ENCODE results near the gene LYZ.
A peak's percentile ranks its signal among the peaks of the same experiment; 100 is the strongest.

The LYZ gene

DNA sequence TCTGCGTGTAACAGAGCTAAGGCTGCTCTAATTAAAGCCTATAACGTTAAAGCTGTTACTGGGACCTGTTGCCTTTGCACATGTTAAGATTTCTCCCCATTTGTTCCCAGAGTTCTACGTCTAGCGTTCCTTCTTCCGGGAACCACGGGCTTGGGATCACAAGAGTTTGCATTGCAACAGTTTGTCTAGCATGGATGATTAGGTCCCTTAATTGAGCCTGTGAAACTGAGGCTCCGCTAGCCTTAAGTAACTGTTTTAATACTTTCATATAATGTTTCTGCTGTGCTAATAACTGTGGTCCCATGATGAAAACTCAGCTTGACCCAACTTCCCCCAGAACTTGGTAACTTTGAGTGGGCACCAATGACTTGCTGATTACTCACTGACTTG lies 16.7 kb upstream of the LYZ start:
- H3K27ac ChIP-seq (ENCODE audit: insufficient read depth in 1 of 2, low read depth in 1 of 2, low read length in 2 of 2, poor library complexity in 1 of 2, severe bottlenecking in 2 of 2) = peak overlapping the region in 1 of 2 experiments; percentile 40
- H3K27me3 ChIP-seq (replicated peaks in 2 of 5; ENCODE audit: control insufficient read depth in 4 of 5, insufficient read depth in 5 of 5, low read length in 4 of 5) = no peaks in the 10 kb centered on the region
- H3K36me3 ChIP-seq (ENCODE audit: control insufficient read depth in 4 of 4, insufficient read depth in 4 of 4, low read length in 3 of 4) = no peaks in the 10 kb centered on the region
- no peaks in the 10 kb centered on the region for H3K9me3 ChIP-seq (ENCODE audit: control extremely low read depth in 1 of 5, control insufficient read depth in 4 of 5, insufficient read depth in 2 of 5, low read depth in 1 of 5, low read length in 4 of 5)
- ChIA-PET CTCF (interaction anchor here (1.5 kb wide), 1 partner anchor 11 kb away, joined by 6 read pairs; no protein-coding TSS in a partner anchor), POLR2A (interaction anchor here (1.1 kb wide), 1 partner anchor 11 kb away, joined by 3 read pairs; no protein-coding TSS in a partner anchor)
- WGBS (ENCODE audit: insufficient coverage) = 42% methylated on average over 5 of the region's 7 CpGs
- peaks cover under 1 to 24% (median 12%) of the 10 kb centered on the region in 4 experiments for H3K4me1 ChIP-seq (ENCODE audit: control extremely low read depth in 1 of 4, control insufficient read depth in 4 of 4, insufficient read depth in 4 of 4, low read length in 3 of 4)
- peak overlapping the region in 6 of 7 experiments; percentile 55 to 86 (median 72) for H3K4me3 ChIP-seq (ENCODE audit: control insufficient read depth in 1 of 7, extremely low read depth in 1 of 7, insufficient read depth in 4 of 7, low read depth in 2 of 7, low read length in 6 of 7)
- DNase-seq = no peak

- H3K27ac ChIP-seq (ENCODE audit: insufficient read depth in 1 of 2, low read depth in 1 of 2, low read length in 2 of 2, poor library complexity in 1 of 2, severe bottlenecking in 2 of 2) = no peak overlapping the region
- WGBS (ENCODE audit: insufficient coverage) = 89% methylated on average over 17 of the region's 20 CpGs
Observed at GRCh38 chr12:69331909-69332684, 16.1 kb upstream of the LYZ start.

GRCh38 chr12:69332815-69333358 lies 15.3 kb upstream of the LYZ start:
- POLR2A ChIA-PET = no interaction called here
- no peaks in the 10 kb centered on the region for H3K36me3 ChIP-seq (ENCODE audit: control insufficient read depth in 4 of 4, insufficient read depth in 4 of 4, low read length in 3 of 4)
- no peaks in the 10 kb centered on the region for H3K27me3 ChIP-seq (replicated peaks in 2 of 5; ENCODE audit: control insufficient read depth in 4 of 5, insufficient read depth in 5 of 5, low read length in 4 of 5)
- H3K4me3 ChIP-seq (ENCODE audit: control insufficient read depth in 1 of 7, extremely low read depth in 1 of 7, insufficient read depth in 4 of 7, low read depth in 2 of 7, low read length in 6 of 7) = no peak overlapping the region
- no peak for DNase-seq
- H3K27ac ChIP-seq (ENCODE audit: insufficient read depth in 1 of 2, low read depth in 1 of 2, low read length in 2 of 2, poor library complexity in 1 of 2, severe bottlenecking in 2 of 2) = no peak overlapping the region
- peaks cover 6 to 24% (median 15%) of the 10 kb centered on the region in 4 experiments for H3K4me1 ChIP-seq (ENCODE audit: control extremely low read depth in 1 of 4, control insufficient read depth in 4 of 4, insufficient read depth in 4 of 4, low read length in 3 of 4)
- CTCF ChIA-PET = interaction anchor here (1.2 kb wide), 1 partner anchor 236 kb away, joined by 4 read pairs; no protein-coding TSS in a partner anchor
- 100% methylated on average over 6 of the region's 6 CpGs for WGBS (ENCODE audit: insufficient coverage)
- H3K9me3 ChIP-seq (ENCODE audit: control extremely low read depth in 1 of 5, control insufficient read depth in 4 of 5, insufficient read depth in 2 of 5, low read depth in 1 of 5, low read length in 4 of 5) = no peaks in the 10 kb centered on the region

More at GRCh38 chr12:69331909-69332684, 16.1 kb upstream of the LYZ start:
- DNase-seq = no peak
- ChIA-PET CTCF (no interaction called here), POLR2A (no interaction called here)
- H3K27me3 ChIP-seq (replicated peaks in 2 of 5; ENCODE audit: control insufficient read depth in 4 of 5, insufficient read depth in 5 of 5, low read length in 4 of 5) = no peaks in the 10 kb centered on the region
- peak overlapping the region in 1 of 7 experiments; percentile 83 for H3K4me3 ChIP-seq (ENCODE audit: control insufficient read depth in 1 of 7, extremely low read depth in 1 of 7, insufficient read depth in 4 of 7, low read depth in 2 of 7, low read length in 6 of 7)
- no peaks in the 10 kb centered on the region for H3K9me3 ChIP-seq (ENCODE audit: control extremely low read depth in 1 of 5, control insufficient read depth in 4 of 5, insufficient read depth in 2 of 5, low read depth in 1 of 5, low read length in 4 of 5)
- peaks cover 4 to 24% (median 12%) of the 10 kb centered on the region in 4 experiments for H3K4me1 ChIP-seq (ENCODE audit: control extremely low read depth in 1 of 4, control insufficient read depth in 4 of 4, insufficient read depth in 4 of 4, low read length in 3 of 4)
- H3K36me3 ChIP-seq (ENCODE audit: control insufficient read depth in 4 of 4, insufficient read depth in 4 of 4, low read length in 3 of 4) = no peaks in the 10 kb centered on the region

GRCh38 chr12:69334158-69334557 lies 14.0 kb upstream of the LYZ start:
- H3K9me3 ChIP-seq (ENCODE audit: control extremely low read depth in 1 of 5, control insufficient read depth in 4 of 5, insufficient read depth in 2 of 5, low read depth in 1 of 5, low read length in 4 of 5) = no peaks in the 10 kb centered on the region
- no peaks in the 10 kb centered on the region for H3K36me3 ChIP-seq (ENCODE audit: control insufficient read depth in 4 of 4, insufficient read depth in 4 of 4, low read length in 3 of 4)
- CTCF ChIA-PET = interaction anchor here (1.0 to 1.3 kb wide), 5 partner anchors 15 to 237 kb away, joined by 3 to 4 read pairs (median 3); no protein-coding TSS in a partner anchor
- DNase-seq = no peak
- POLR2A ChIA-PET = no interaction called here
- no peak overlapping the region for H3K4me3 ChIP-seq (ENCODE audit: control insufficient read depth in 1 of 7, extremely low read depth in 1 of 7, insufficient read depth in 4 of 7, low read depth in 2 of 7, low read length in 6 of 7)
- peaks cover 7 to 22% (median 16%) of the 10 kb centered on the region in 4 experiments for H3K4me1 ChIP-seq (ENCODE audit: control extremely low read depth in 1 of 4, control insufficient read depth in 4 of 4, insufficient read depth in 4 of 4, low read length in 3 of 4)
- no peaks in the 10 kb centered on the region for H3K27me3 ChIP-seq (replicated peaks in 2 of 5; ENCODE audit: control insufficient read depth in 4 of 5, insufficient read depth in 5 of 5, low read length in 4 of 5)
- H3K27ac ChIP-seq (ENCODE audit: insufficient read depth in 1 of 2, low read depth in 1 of 2, low read length in 2 of 2, poor library complexity in 1 of 2, severe bottlenecking in 2 of 2) = no peak overlapping the region

GRCh38 chr12:69337311-69338090 lies 10.7 kb upstream of the LYZ start:
- CTCF ChIA-PET = no interaction called here
- no peak overlapping the region for H3K27ac ChIP-seq (ENCODE audit: insufficient read depth in 1 of 2, low read depth in 1 of 2, low read length in 2 of 2, poor library complexity in 1 of 2, severe bottlenecking in 2 of 2)
- H3K36me3 ChIP-seq (ENCODE audit: control insufficient read depth in 4 of 4, insufficient read depth in 4 of 4, low read length in 3 of 4) = no peaks in the 10 kb centered on the region
- no peaks in the 10 kb centered on the region for H3K9me3 ChIP-seq (ENCODE audit: control extremely low read depth in 1 of 5, control insufficient read depth in 4 of 5, insufficient read depth in 2 of 5, low read depth in 1 of 5, low read length in 4 of 5)
- H3K4me1 ChIP-seq (ENCODE audit: control extremely low read depth in 1 of 4, control insufficient read depth in 4 of 4, insufficient read depth in 4 of 4, low read length in 3 of 4) = peaks cover 3 to 24% (median 6%) of the 10 kb centered on the region in 4 experiments
- POLR2A ChIA-PET = interaction anchor here (0.6 kb wide), 1 partner anchor 457 kb away, joined by 3 read pairs; no protein-coding TSS in a partner anchor
- no peak for DNase-seq
- no CpG with 5 or more reads among the region's 2 CpGs for WGBS (ENCODE audit: insufficient coverage)
- H3K4me3 ChIP-seq (ENCODE audit: control insufficient read depth in 1 of 7, extremely low read depth in 1 of 7, insufficient read depth in 4 of 7, low read depth in 2 of 7, low read length in 6 of 7) = no peak overlapping the region
- H3K27me3 ChIP-seq (replicated peaks in 2 of 5; ENCODE audit: control insufficient read depth in 4 of 5, insufficient read depth in 5 of 5, low read length in 4 of 5) = no peaks in the 10 kb centered on the region

GRCh38 chr12:69338120-69338859 lies 9.9 kb upstream of the LYZ start:
- H3K27me3 ChIP-seq (replicated peaks in 2 of 5; ENCODE audit: control insufficient read depth in 4 of 5, insufficient read depth in 5 of 5, low read length in 4 of 5) = no peaks in the 10 kb centered on the region
- H3K4me3 ChIP-seq (ENCODE audit: control insufficient read depth in 1 of 7, extremely low read depth in 1 of 7, insufficient read depth in 4 of 7, low read depth in 2 of 7, low read length in 6 of 7) = no peak overlapping the region
- CTCF ChIA-PET = interaction anchor here (1.1 kb wide), 1 partner anchor 27 kb away, joined by 3 read pairs; no protein-coding TSS in a partner anchor
- POLR2A ChIA-PET = interaction anchor here (0.6 kb wide), 1 partner anchor 458 kb away, joined by 3 read pairs; no protein-coding TSS in a partner anchor
- WGBS (ENCODE audit: insufficient coverage) = no CpG with 5 or more reads among the region's 3 CpGs
- no peaks in the 10 kb centered on the region for H3K36me3 ChIP-seq (ENCODE audit: control insufficient read depth in 4 of 4, insufficient read depth in 4 of 4, low read length in 3 of 4)
- DNase-seq = peak in 2 of 3 donors; percentile 35 to 53
- no peaks in the 10 kb centered on the region for H3K9me3 ChIP-seq (ENCODE audit: control extremely low read depth in 1 of 5, control insufficient read depth in 4 of 5, insufficient read depth in 2 of 5, low read depth in 1 of 5, low read length in 4 of 5)
- peaks cover 3 to 27% (median 6%) of the 10 kb centered on the region in 4 experiments for H3K4me1 ChIP-seq (ENCODE audit: control extremely low read depth in 1 of 4, control insufficient read depth in 4 of 4, insufficient read depth in 4 of 4, low read length in 3 of 4)
- H3K27ac ChIP-seq (ENCODE audit: insufficient read depth in 1 of 2, low read depth in 1 of 2, low read length in 2 of 2, poor library complexity in 1 of 2, severe bottlenecking in 2 of 2) = no peak overlapping the region

Data from common myeloid progenitor, CD34-positive (primary cell).